ENCODE results near the gene MXRA8. TPM values are rescaled to one million over a fixed set of nuclear protein-coding genes. Genes with fewer than 3 reads are reported as not detected.
A peak's percentile ranks its signal among the peaks of the same experiment; 100 is the strongest.

MXRA8 gene
- total RNA-seq, 1 experiment from 2014 or later, result 5.0 TPM

GRCh38 chr1:1322418-1322817 lies 35.9 kb downstream of the MXRA8 start:
- peak overlapping the region; percentile 81 for H3K4me3 Mint-ChIP-seq (ENCODE audit: unreplicated experiment)
- no peak for TF ChIP-seq CTCF (IDR thresholded peaks at IDR 0.05; ENCODE audit: insufficient read depth in 1 of 2, low read depth in 1 of 2, low read length in 1 of 2, severe bottlenecking in 1 of 2, unreplicated experiment in 1 of 2)
- POLR2A ChIA-PET, result no interaction called here
- H3K9me3 ChIP-seq, result no peaks in the 10 kb centered on the region
- CTCF ChIA-PET, result no interaction called here
- no peak overlapping the region for H3K4me3 ChIP-seq (ENCODE audit: low read depth, low read length)
- no peaks in the 10 kb centered on the region for H3K9me3 Mint-ChIP-seq (ENCODE audit: unreplicated experiment)
- H3K4me1 Mint-ChIP-seq (ENCODE audit: low read depth, unreplicated experiment), result peaks cover 7% of the 10 kb centered on the region
- H3K36me3 Mint-ChIP-seq (ENCODE audit: insufficient read depth, unreplicated experiment), result peaks cover 49% of the 10 kb centered on the region
- H3K27ac Mint-ChIP-seq (ENCODE audit: unreplicated experiment), result peak overlapping the region; percentile 45
- no peaks in the 10 kb centered on the region for H3K36me3 ChIP-seq (ENCODE audit: control insufficient read depth, insufficient read depth, low read length)
- H3K27me3 Mint-ChIP-seq (ENCODE audit: insufficient read depth, unreplicated experiment), result no peaks in the 10 kb centered on the region
- 0 out of 2 replicates have a peak, but pooled peaks cover 5% of the 10 kb centered on the region for H3K4me1 ChIP-seq
- no TSS peak for BruUV-seq (replicated peaks)
- no peak for DNase-seq
- intact Hi-C loops (cut with micrococcal nuclease; ENCODE audit: unreplicated experiment), result no loop called here
- no peaks in the 10 kb centered on the region for H3K27me3 ChIP-seq (replicated peaks; ENCODE audit: control insufficient read depth, insufficient read depth, low read length)

GRCh38 chr1:1321477-1321876 lies 36.9 kb downstream of the MXRA8 start:
- DNase-seq, result no peak
- Histone ChIP-seq H3K4me3 (ENCODE audit: low read depth, low read length) (no peak overlapping the region), H3K9me3 (no peaks in the 10 kb centered on the region), H3K4me1 (0 out of 2 replicates have a peak, but pooled peaks cover 5% of the 10 kb centered on the region), H3K27me3 (replicated peaks; ENCODE audit: control insufficient read depth, insufficient read depth, low read length) (no peaks in the 10 kb centered on the region), H3K36me3 (ENCODE audit: control insufficient read depth, insufficient read depth, low read length) (no peaks in the 10 kb centered on the region)
- intact Hi-C loops (cut with micrococcal nuclease; ENCODE audit: unreplicated experiment), result no loop called here
- no peak overlapping the region for H3K27ac Mint-ChIP-seq (ENCODE audit: unreplicated experiment)
- H3K27me3 Mint-ChIP-seq (ENCODE audit: insufficient read depth, unreplicated experiment), result no peaks in the 10 kb centered on the region
- no TSS peak for BruUV-seq (replicated peaks)
- peaks cover 51% of the 10 kb centered on the region for H3K36me3 Mint-ChIP-seq (ENCODE audit: insufficient read depth, unreplicated experiment)
- H3K4me3 Mint-ChIP-seq (ENCODE audit: unreplicated experiment), result no peak overlapping the region
- ChIA-PET POLR2A (no interaction called here), CTCF (no interaction called here)
- TF ChIP-seq CTCF (IDR thresholded peaks at IDR 0.05; ENCODE audit: insufficient read depth in 1 of 2, low read depth in 1 of 2, low read length in 1 of 2, severe bottlenecking in 1 of 2, unreplicated experiment in 1 of 2), result no peak
- peaks cover 7% of the 10 kb centered on the region for H3K4me1 Mint-ChIP-seq (ENCODE audit: low read depth, unreplicated experiment)
- H3K9me3 Mint-ChIP-seq (ENCODE audit: unreplicated experiment), result no peaks in the 10 kb centered on the region

GRCh38 chr1:1320666-1321448 lies 37.5 kb downstream of the MXRA8 start:
- DNase-seq, result no peak
- H3K36me3 Mint-ChIP-seq (ENCODE audit: insufficient read depth, unreplicated experiment), result peaks cover 56% of the 10 kb centered on the region
- peaks cover 7% of the 10 kb centered on the region for H3K4me1 Mint-ChIP-seq (ENCODE audit: low read depth, unreplicated experiment)
- Histone ChIP-seq H3K4me1 (0 out of 2 replicates have a peak, but pooled peaks cover 5% of the 10 kb centered on the region), H3K27me3 (replicated peaks; ENCODE audit: control insufficient read depth, insufficient read depth, low read length) (no peaks in the 10 kb centered on the region), H3K4me3 (ENCODE audit: low read depth, low read length) (no peak overlapping the region), H3K36me3 (ENCODE audit: control insufficient read depth, insufficient read depth, low read length) (no peaks in the 10 kb centered on the region), H3K9me3 (no peaks in the 10 kb centered on the region)
- intact Hi-C loops (cut with micrococcal nuclease; ENCODE audit: unreplicated experiment), result no loop called here
- POLR2A ChIA-PET, result no interaction called here
- BruUV-seq (replicated peaks), result no TSS peak
- no peak for TF ChIP-seq CTCF (IDR thresholded peaks at IDR 0.05; ENCODE audit: insufficient read depth in 1 of 2, low read depth in 1 of 2, low read length in 1 of 2, severe bottlenecking in 1 of 2, unreplicated experiment in 1 of 2)
- no peaks in the 10 kb centered on the region for H3K9me3 Mint-ChIP-seq (ENCODE audit: unreplicated experiment)
- CTCF ChIA-PET, result no interaction called here
- no peaks in the 10 kb centered on the region for H3K27me3 Mint-ChIP-seq (ENCODE audit: insufficient read depth, unreplicated experiment)
- H3K4me3 Mint-ChIP-seq (ENCODE audit: unreplicated experiment), result no peak overlapping the region
- H3K27ac Mint-ChIP-seq (ENCODE audit: unreplicated experiment), result no peak overlapping the region
